Measurements from ENCODE around the gene RND3.

Gene RND3

DNA sequence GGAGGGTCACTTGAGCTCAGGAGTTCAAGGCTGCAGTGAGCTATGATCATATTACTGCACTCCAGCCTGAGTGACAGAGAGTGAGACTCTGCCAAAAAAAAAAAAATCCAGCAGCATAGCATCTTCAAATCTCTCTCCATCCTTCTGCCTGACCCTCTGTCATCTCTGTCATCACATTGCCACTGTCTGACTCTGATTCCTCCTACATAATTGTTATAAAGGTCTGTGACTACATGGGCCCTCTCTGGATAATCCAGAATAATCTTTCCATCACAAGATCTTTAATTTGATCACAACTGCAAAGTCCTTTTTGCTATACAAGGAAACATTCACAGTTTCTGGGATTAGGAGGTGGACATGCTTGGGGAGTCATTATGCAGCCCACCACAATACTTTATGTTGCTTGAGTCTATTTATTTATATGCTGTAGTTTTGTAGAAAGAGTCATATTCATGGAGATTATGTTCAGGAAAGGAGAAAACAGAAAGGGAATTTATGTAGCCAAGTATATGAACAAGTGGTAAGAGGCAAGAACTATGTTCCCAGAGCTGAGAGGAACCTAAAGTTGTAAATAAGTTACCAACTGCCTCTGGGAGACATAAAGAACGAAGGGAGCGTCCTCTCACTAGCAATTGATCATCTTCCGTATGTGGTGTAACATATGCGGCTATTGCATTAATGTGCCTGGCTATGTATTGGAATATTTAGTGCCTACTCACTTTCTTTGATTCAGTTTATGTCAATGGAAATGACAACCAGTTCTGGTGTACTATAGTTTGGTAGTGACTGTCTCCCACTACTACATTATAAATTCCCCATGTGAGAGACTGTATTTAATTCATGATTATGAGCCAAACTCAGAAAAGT, 21.5 kb downstream of the RND3 start:
- TF ChIP-seq, protein P1, sequence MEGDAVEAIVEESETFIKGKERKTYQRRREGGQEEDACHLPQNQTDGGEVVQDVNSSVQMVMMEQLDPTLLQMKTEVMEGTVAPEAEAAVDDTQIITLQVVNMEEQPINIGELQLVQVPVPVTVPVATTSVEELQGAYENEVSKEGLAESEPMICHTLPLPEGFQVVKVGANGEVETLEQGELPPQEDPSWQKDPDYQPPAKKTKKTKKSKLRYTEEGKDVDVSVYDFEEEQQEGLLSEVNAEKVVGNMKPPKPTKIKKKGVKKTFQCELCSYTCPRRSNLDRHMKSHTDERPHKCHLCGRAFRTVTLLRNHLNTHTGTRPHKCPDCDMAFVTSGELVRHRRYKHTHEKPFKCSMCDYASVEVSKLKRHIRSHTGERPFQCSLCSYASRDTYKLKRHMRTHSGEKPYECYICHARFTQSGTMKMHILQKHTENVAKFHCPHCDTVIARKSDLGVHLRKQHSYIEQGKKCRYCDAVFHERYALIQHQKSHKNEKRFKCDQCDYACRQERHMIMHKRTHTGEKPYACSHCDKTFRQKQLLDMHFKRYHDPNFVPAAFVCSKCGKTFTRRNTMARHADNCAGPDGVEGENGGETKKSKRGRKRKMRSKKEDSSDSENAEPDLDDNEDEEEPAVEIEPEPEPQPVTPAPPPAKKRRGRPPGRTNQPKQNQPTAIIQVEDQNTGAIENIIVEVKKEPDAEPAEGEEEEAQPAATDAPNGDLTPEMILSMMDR (IDR thresholded peaks at IDR 0.05; ENCODE audit: low read depth, low read length, missing control alignments), result no peak
- no peak overlapping the region for H3K4me3 ChIP-seq (replicated peaks; ENCODE audit: low read depth, low read length)
- DNase-seq (ENCODE audit: extremely low read depth, low read depth), result no peak

DNA sequence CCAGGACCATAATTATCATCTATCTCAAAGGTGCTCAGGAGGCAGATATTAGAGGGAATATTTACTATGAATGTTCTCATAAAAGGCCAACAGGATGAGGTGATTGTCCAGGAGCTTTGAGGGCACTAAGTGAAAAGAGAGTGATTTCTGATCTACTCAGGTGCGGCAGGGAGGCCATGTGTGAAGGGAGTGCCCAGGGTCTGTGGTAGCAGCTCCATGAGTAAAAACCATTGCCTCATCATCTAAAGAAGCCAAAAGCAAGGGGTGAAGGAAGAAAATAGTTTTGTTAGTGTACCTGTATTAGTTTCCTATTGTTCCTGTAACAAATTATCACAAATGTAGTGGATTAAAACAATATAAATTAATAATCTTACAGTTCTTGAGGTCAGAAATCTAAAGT, 22.5 kb downstream of the RND3 start:
- H3K4me3 ChIP-seq (replicated peaks; ENCODE audit: low read depth, low read length), result no peak overlapping the region
- TF ChIP-seq, protein P1 (IDR thresholded peaks at IDR 0.05; ENCODE audit: low read depth, low read length, missing control alignments), result no peak
- DNase-seq (ENCODE audit: extremely low read depth, low read depth), result no peak

DNA sequence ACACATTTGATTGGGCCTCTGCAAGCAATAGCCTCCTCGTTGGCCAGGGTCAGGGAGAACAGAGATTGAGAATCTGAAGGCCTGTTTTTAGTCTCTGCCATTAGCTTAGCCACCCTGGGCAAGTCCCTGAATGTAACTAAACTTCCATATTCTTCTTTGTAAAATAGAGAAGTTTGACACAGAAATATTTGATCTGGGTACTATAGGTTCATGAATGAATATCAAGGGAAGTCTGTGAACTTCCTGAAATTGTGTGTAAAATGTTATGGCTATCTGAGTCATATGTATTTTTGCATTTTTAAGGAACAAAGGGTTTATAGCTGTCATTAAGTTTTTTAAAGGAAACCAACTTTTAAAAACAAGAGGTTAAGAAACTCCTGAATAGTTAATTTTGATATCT, 23.2 kb downstream of the RND3 start:
- DNase-seq (ENCODE audit: extremely low read depth, low read depth), result no peak
- H3K4me3 ChIP-seq (replicated peaks; ENCODE audit: low read depth, low read length), result no peak overlapping the region
- TF ChIP-seq, protein P1 (IDR thresholded peaks at IDR 0.05; ENCODE audit: low read depth, low read length, missing control alignments), result no peak

DNA sequence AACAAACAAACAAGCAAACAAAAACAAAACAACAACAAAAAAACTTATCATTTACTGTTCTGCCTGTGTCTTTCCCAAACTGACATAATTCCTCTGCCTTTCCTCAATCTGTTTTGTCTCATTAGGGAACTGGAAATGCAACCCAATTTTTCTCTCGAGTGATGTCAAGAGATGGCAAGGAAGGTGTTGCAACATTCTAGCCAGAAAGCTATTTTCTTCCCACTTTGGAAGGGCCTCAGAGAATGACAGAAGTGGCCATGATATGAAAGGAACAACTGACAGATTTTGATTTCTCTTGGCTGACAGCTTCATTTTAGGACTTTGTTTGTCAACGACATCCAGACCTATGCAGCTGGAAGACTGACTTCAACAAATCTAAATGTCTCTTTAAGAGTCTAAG, 24.7 kb downstream of the RND3 start:
- DNase-seq (ENCODE audit: extremely low read depth, low read depth), result no peak
- TF ChIP-seq, protein P1 (IDR thresholded peaks at IDR 0.05; ENCODE audit: low read depth, low read length, missing control alignments), result no peak

DNA sequence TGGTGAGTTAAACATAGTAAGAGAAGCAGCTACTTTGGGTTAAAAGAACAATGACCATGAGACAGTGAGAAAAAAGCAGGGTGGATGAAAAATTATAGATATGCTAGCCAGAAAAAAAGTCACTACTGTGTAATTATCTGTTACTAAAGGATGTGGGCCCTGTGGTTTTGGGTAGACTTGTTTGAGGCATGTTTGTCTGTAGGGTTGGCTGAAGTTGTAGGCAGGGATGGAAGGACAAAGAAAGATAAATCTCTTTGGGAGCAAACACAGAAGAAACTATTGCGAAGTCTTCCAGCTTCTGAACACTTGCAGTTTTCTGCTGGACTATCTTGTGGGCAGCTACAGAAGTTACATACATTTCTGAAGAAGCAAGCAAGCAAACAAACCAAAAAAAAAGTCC, 28.2 kb downstream of the RND3 start:
- TF ChIP-seq, protein P1 (IDR thresholded peaks at IDR 0.05; ENCODE audit: low read depth, low read length, missing control alignments), result no peak
- DNase-seq (ENCODE audit: extremely low read depth, low read depth), result no peak
- H3K4me3 ChIP-seq (replicated peaks; ENCODE audit: low read depth, low read length), result no peak overlapping the region

More for the DNA sequence above, 24.7 kb downstream of the RND3 start:
- H3K4me3 ChIP-seq (replicated peaks; ENCODE audit: low read depth, low read length), result no peak overlapping the region

DNA sequence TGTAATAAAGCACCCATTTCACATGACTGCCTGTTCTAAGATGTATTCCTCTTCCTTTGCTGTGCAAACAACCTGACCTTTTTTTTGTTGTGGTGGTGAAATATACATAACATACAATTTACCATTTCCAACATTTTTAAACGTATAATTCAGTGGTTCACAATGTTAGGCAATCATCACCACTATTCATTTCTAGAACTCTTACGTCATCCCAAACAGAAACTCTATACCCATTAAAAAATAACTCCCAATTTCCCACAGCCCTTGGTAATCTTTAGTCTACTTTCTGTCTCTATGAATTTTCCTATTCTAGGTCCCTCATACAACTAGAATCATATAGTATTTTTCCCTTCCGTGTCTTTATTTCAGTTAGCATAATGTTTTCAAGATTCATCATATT, 36.7 kb downstream of the RND3 start:
- no peak for DNase-seq (ENCODE audit: extremely low read depth, low read depth)
- no peak overlapping the region for H3K4me3 ChIP-seq (replicated peaks; ENCODE audit: low read depth, low read length)
- TF ChIP-seq, protein P1 (IDR thresholded peaks at IDR 0.05; ENCODE audit: low read depth, low read length, missing control alignments), result no peak
